PC-9 (cell line): ENCODE results near the gene FILIP1.

ENCODE experiments used
- CTCF ChIP-seq: fragments of 200-600 bp; sonication (generic); conservative IDR thresholded peaks from 2 replicates; pipeline ENCODE4 v1.6.1; 2017; ENCODE audit warnings: mixed run types, antibody characterized with exemption, mild to moderate bottlenecking, moderate library complexity
- EZH2 ChIP-seq: fragments of 200-600 bp; sonication (generic); IDR thresholded peaks from 2 replicates; pipeline ENCODE4 v1.8.0; 2017; ENCODE audit warnings: antibody characterized with exemption, low read depth

- no peak for TF ChIP-seq CTCF
- no peak for TF ChIP-seq EZH2
Observed at GRCh38 chr6:75299801-75300530, 193.6 kb downstream of the FILIP1 start.
